ENCODE results near the gene IL6. TPM values are rescaled to one million over a fixed set of nuclear protein-coding genes. Genes with fewer than 3 reads are reported as not detected.
A peak's percentile ranks its signal among the peaks of the same experiment; 100 is the strongest.

IL6 gene
- total and polyA plus RNA-seq, 9 of the 15 experiments (the other 6 are each of a cell fraction or from before 2014, with no cell fraction given), result 0.76 to 2.9 (median 1.5) TPM

DNA sequence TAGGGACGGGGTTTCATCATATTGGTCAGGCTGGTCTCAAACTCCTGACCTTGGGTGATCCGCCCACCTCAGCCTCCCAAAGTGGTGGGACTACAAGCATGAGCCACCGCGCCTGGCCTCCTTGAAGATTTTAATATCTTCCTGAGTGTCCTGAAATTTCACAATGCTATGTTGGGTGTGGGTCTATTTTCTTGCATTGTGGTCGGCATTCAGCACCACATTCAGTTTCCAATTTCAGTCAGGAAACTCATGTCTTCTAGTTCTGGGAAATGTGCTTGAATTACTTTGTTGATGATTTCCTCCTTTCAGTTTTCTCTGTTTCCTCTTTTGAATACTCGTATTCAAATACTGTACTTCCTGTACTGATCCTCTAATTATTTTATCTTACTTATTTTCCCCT is 49.3 kb upstream of the IL6 start (continued):
- TF ChIP-seq, protein P1, sequence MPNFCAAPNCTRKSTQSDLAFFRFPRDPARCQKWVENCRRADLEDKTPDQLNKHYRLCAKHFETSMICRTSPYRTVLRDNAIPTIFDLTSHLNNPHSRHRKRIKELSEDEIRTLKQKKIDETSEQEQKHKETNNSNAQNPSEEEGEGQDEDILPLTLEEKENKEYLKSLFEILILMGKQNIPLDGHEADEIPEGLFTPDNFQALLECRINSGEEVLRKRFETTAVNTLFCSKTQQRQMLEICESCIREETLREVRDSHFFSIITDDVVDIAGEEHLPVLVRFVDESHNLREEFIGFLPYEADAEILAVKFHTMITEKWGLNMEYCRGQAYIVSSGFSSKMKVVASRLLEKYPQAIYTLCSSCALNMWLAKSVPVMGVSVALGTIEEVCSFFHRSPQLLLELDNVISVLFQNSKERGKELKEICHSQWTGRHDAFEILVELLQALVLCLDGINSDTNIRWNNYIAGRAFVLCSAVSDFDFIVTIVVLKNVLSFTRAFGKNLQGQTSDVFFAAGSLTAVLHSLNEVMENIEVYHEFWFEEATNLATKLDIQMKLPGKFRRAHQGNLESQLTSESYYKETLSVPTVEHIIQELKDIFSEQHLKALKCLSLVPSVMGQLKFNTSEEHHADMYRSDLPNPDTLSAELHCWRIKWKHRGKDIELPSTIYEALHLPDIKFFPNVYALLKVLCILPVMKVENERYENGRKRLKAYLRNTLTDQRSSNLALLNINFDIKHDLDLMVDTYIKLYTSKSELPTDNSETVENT (CRISPR knock-in tag; IDR thresholded peaks at IDR 0.05), result no peak
- no peak for TF ChIP-seq U2AF2 (optimal IDR thresholded peaks at IDR 0.05; ENCODE audit: low read depth, low read length)
- peak; percentile 44; the same call in 1 of the 2 replicates for TF ChIP-seq EGR1 (conservative IDR thresholded peaks at IDR 0.05)
- TF ChIP-seq ZFP1 (CRISPR knock-in tag; IDR thresholded peaks at IDR 0.05), result no peak
- peak; percentile 34; the same call in 1 of the 2 replicates for TF ChIP-seq LEF1 (IDR thresholded peaks at IDR 0.05)
- TF ChIP-seq, protein P2, sequence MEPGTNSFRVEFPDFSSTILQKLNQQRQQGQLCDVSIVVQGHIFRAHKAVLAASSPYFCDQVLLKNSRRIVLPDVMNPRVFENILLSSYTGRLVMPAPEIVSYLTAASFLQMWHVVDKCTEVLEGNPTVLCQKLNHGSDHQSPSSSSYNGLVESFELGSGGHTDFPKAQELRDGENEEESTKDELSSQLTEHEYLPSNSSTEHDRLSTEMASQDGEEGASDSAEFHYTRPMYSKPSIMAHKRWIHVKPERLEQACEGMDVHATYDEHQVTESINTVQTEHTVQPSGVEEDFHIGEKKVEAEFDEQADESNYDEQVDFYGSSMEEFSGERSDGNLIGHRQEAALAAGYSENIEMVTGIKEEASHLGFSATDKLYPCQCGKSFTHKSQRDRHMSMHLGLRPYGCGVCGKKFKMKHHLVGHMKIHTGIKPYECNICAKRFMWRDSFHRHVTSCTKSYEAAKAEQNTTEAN (CRISPR knock-in tag; IDR thresholded peaks at IDR 0.05), result no peak
- TF ChIP-seq GABPB1 (CRISPR knock-in tag; IDR thresholded peaks at IDR 0.05), result no peak
- no peak for TF ChIP-seq SMAD3 (CRISPR knock-in tag; conservative IDR thresholded peaks at IDR 0.05)
- TF ChIP-seq SMARCC2 (IDR thresholded peaks at IDR 0.05; ENCODE audit: low read depth), result no peak
- TF ChIP-seq, protein P3, sequence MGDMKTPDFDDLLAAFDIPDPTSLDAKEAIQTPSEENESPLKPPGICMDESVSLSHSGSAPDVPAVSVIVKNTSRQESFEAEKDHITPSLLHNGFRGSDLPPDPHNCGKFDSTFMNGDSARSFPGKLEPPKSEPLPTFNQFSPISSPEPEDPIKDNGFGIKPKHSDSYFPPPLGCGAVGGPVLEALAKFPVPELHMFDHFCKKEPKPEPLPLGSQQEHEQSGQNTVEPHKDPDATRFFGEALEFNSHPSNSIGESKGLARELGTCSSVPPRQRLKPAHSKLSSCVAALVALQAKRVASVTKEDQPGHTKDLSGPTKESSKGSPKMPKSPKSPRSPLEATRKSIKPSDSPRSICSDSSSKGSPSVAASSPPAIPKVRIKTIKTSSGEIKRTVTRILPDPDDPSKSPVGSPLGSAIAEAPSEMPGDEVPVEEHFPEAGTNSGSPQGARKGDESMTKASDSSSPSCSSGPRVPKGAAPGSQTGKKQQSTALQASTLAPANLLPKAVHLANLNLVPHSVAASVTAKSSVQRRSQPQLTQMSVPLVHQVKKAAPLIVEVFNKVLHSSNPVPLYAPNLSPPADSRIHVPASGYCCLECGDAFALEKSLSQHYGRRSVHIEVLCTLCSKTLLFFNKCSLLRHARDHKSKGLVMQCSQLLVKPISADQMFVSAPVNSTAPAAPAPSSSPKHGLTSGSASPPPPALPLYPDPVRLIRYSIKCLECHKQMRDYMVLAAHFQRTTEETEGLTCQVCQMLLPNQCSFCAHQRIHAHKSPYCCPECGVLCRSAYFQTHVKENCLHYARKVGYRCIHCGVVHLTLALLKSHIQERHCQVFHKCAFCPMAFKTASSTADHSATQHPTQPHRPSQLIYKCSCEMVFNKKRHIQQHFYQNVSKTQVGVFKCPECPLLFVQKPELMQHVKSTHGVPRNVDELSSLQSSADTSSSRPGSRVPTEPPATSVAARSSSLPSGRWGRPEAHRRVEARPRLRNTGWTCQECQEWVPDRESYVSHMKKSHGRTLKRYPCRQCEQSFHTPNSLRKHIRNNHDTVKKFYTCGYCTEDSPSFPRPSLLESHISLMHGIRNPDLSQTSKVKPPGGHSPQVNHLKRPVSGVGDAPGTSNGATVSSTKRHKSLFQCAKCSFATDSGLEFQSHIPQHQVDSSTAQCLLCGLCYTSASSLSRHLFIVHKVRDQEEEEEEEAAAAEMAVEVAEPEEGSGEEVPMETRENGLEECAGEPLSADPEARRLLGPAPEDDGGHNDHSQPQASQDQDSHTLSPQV (IDR thresholded peaks at IDR 0.05), result peak; percentile 45; the same call in 1 of the 2 replicates
- TF ChIP-seq ZNF165 (CRISPR knock-in tag; IDR thresholded peaks at IDR 0.05; ENCODE audit: borderline replicate concordance), result no peak
- no peak for TF ChIP-seq LARP7 (IDR thresholded peaks at IDR 0.05)
- TF ChIP-seq, protein P4, sequence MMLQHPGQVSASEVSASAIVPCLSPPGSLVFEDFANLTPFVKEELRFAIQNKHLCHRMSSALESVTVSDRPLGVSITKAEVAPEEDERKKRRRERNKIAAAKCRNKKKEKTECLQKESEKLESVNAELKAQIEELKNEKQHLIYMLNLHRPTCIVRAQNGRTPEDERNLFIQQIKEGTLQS (IDR thresholded peaks at IDR 0.05), result 0 out of 2 replicates have a peak, but pooled peaks have one; percentile 15
- TF ChIP-seq, protein P4 (CRISPR knock-in tag; conservative IDR thresholded peaks at IDR 0.05), result no peak
- TF ChIP-seq STAG1 (CRISPR knock-in tag; IDR thresholded peaks at IDR 0.05; ENCODE audit: borderline replicate concordance), result no peak
- TF ChIP-seq RFX7 (CRISPR knock-in tag; IDR thresholded peaks at IDR 0.05), result no peak
- no peak for TF ChIP-seq PTRF (tag; IDR thresholded peaks at IDR 0.05)
- 0 out of 2 replicates have a peak, but pooled peaks have one; percentile 41 for TF ChIP-seq NFRKB (IDR thresholded peaks at IDR 0.05; ENCODE audit: low read depth)
- TF ChIP-seq TAL1 (IDR thresholded peaks at IDR 0.05), result no peak
- no peak for TF ChIP-seq NR2C2 (CRISPR knock-in tag; IDR thresholded peaks at IDR 0.05)
- TF ChIP-seq NR2C2 (tag; IDR thresholded peaks at IDR 0.05), result 0 out of 2 replicates have a peak, but pooled peaks have one; percentile 17
- TF ChIP-seq ZNF41 (CRISPR knock-in tag; conservative IDR thresholded peaks at IDR 0.05), result no peak
- no peak for TF ChIP-seq SNIP1 (IDR thresholded peaks at IDR 0.05; ENCODE audit: low read depth)
- peak; percentile 17; the same call in 1 of the 2 replicates for TF ChIP-seq SOX6 (IDR thresholded peaks at IDR 0.05)
